Measurements from ENCODE around the gene IQGAP3.

Gene IQGAP3

DNA sequence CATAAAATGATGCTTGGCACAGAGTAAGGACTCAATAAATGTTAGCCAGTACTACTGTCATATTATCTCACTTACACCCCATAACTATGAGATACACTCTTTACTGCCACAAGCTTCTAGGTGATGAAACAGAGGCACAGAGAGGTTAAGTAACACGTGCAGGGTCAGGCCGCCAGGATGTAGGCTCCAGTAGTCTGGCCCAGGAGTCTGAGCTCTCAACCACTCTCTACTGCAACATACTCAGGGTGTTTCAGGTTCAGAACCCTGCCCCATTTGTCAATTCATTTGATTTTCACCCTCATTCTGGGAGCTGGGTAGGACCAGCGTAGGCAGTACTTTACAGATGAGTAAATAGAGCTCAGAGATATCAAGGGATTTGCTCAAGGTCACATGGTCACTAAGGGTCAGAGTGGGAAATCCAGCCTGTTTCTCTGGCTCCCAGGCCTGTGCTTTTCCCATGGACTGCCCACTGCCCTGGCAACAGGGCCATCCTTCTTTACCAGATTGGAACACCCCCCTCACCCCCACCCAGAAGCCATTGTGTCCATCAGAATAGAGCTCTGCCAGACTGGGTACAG, 21.2 kb downstream of the IQGAP3 start:
- TF ChIP-seq, protein P1, sequence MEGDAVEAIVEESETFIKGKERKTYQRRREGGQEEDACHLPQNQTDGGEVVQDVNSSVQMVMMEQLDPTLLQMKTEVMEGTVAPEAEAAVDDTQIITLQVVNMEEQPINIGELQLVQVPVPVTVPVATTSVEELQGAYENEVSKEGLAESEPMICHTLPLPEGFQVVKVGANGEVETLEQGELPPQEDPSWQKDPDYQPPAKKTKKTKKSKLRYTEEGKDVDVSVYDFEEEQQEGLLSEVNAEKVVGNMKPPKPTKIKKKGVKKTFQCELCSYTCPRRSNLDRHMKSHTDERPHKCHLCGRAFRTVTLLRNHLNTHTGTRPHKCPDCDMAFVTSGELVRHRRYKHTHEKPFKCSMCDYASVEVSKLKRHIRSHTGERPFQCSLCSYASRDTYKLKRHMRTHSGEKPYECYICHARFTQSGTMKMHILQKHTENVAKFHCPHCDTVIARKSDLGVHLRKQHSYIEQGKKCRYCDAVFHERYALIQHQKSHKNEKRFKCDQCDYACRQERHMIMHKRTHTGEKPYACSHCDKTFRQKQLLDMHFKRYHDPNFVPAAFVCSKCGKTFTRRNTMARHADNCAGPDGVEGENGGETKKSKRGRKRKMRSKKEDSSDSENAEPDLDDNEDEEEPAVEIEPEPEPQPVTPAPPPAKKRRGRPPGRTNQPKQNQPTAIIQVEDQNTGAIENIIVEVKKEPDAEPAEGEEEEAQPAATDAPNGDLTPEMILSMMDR (conservative IDR thresholded peaks at IDR 0.05; ENCODE audit: low read depth, low read length) = no peak
- DNase-seq (ENCODE audit: low read depth) = no peak
- H3K4me3 ChIP-seq (ENCODE audit: low read depth, low read length) = no peak overlapping the region

DNA sequence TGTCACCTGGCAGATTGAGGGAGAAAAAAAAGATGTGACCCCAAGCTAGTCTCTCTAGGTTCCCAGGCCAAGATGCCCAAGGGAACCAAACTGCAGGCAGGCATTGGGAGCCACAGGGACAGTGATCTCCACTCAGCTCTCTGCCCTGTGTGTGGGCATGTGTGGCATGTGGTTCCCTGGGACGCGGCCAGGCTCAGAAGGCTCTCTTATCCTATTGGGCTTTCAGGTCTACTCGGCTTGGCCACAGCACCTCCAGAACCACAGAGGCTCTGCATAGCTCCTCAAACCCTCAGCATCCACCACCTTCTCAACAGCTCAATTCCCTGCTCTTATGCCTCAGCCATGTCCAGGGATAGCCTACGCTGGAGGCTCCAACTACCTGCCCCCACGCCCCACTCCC, 22.0 kb downstream of the IQGAP3 start:
- TF ChIP-seq, protein P1 (conservative IDR thresholded peaks at IDR 0.05; ENCODE audit: low read depth, low read length) = no peak
- no peak for DNase-seq (ENCODE audit: low read depth)

DNA sequence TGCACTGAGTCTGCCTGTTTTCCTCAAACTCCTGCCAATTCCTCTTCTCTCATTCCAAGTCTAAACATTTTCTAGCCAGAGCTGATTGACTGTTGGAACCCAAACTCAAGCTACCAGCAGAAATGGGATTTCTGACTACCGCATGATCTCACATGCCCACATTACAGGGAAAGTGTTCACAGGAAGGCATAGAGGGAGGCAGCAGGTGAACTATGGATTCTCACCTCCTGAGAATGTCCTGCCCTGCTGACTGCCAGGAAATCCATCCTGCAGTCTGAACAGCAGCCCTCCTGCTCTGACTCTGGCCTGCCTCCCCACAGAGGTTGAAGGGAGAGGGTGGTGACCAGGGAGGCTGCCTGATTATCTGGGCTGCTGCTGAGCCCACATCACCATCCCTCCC, 22.5 kb downstream of the IQGAP3 start:
- H3K4me3 ChIP-seq (ENCODE audit: low read depth, low read length) = no peak overlapping the region
- TF ChIP-seq, protein P1 (conservative IDR thresholded peaks at IDR 0.05; ENCODE audit: low read depth, low read length) = no peak

More for the DNA sequence above, 22.0 kb downstream of the IQGAP3 start:
- no peak overlapping the region for H3K4me3 ChIP-seq (ENCODE audit: low read depth, low read length)

DNA sequence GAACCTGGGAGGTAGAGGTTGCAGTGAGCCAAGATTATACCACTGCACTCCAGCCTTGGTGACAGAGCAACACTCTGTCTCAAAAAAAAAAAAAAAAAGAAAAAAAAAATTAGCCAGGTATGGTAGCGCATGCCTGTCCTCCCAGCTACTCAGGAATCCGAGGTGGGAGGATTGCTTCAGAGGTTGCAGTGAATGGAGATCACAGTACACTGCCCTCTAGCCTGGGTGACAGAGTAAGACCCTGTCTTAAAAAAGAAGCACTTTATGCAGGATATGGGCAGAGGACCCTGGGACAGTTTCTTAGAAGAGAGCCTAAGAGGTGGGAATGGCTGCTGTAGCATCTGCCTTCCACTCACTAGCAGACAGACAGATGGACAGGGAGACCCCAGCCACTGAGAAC, 23.0 kb downstream of the IQGAP3 start:
- TF ChIP-seq, protein P1 (conservative IDR thresholded peaks at IDR 0.05; ENCODE audit: low read depth, low read length) = no peak
- H3K4me3 ChIP-seq (ENCODE audit: low read depth, low read length) = no peak overlapping the region

More for the DNA sequence above, 22.5 kb downstream of the IQGAP3 start:
- no peak for DNase-seq (ENCODE audit: low read depth)

DNA sequence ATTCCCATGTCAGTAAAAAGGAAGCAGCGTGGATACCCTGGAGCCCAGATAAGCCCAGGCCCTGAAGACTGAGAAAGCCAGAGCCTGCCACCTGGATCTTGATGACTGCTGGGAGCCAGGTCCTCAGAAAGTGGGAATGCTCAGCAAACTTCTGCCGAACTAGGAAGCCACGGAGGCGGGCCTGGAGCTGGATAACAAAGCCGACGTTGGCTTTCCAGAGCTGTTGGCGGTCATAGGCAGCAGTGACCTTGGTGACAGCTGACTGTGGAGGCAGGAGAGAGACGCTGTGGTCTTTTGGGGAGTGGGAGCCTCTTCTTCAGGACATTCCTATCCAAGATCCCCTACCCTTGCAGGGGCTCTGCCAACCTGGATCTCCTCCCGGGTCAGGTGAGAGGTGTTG, 24.4 kb downstream of the IQGAP3 start:
- TF ChIP-seq, protein P1 (conservative IDR thresholded peaks at IDR 0.05; ENCODE audit: low read depth, low read length) = no peak
- DNase-seq (ENCODE audit: low read depth) = no peak
- no peak overlapping the region for H3K4me3 ChIP-seq (ENCODE audit: low read depth, low read length)

More for the DNA sequence above, 23.0 kb downstream of the IQGAP3 start:
- no peak for DNase-seq (ENCODE audit: low read depth)

DNA sequence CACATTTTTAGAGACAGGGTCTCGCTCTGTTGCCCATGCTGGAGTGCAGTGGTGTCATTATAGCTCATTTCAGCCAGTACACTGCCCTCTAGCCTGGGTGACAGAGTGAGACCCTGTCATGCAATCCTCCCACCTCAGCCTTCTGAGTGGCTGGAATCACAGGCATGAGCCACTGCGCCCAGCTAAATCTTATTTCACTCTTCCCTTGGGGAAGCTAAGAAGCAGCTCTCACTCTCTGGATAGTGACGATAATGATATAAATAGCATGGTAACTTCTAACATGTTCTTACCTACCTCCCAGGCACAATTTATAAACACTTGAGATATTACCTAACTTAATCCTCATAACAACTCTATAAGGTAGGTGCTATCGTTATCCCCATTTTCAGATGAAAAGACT, 24.9 kb downstream of the IQGAP3 start:
- TF ChIP-seq, protein P1 (conservative IDR thresholded peaks at IDR 0.05; ENCODE audit: low read depth, low read length) = no peak
- DNase-seq (ENCODE audit: low read depth) = no peak

DNA sequence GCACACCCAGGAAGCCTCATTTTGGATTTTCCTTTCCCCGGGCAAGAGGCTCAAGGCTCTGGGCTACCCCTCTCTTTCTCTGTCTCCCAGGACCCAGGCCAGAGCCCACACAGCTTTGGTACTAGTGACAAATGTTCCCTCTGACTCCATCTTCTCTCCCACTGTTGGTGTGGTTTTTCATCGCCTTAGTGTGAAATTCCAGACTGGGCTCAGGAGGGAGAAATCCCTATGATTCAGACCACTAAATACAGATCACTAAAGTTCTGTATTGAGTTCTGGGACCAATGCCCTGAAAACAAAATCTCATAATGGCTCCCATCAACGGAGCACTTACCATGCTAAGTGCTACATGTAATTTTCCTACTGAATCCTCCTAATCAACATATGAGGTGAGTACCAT, 26.1 kb downstream of the IQGAP3 start:
- no peak for DNase-seq (ENCODE audit: low read depth)
- H3K4me3 ChIP-seq (ENCODE audit: low read depth, low read length) = no peak overlapping the region
- TF ChIP-seq, protein P1 (conservative IDR thresholded peaks at IDR 0.05; ENCODE audit: low read depth, low read length) = no peak

More for the DNA sequence above, 24.9 kb downstream of the IQGAP3 start:
- no peak overlapping the region for H3K4me3 ChIP-seq (ENCODE audit: low read depth, low read length)

Measured in choroid plexus epithelial cell (primary cell).